ENCODE results near the gene NHSL2.

DNA sequence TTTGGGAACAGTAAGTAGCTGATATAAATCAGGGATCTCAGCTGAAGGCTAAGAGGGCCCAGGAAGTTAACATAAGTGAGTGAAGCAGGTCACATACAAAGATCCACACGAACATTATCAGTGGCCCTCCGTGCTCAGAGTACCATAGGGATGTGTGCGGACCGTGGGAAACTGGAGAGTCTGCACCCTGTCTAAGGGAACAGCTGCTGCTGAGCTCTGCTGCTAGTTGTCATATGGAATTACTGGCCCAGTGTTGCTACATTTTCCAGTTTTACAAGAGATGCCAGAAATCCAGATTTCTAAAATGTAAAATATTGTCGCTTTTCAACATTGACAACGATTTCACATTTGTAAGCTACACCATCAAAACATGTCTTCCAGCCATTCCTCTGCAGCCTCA lies 130.5 kb downstream of the NHSL2 start:
- TF ChIP-seq, protein P1, sequence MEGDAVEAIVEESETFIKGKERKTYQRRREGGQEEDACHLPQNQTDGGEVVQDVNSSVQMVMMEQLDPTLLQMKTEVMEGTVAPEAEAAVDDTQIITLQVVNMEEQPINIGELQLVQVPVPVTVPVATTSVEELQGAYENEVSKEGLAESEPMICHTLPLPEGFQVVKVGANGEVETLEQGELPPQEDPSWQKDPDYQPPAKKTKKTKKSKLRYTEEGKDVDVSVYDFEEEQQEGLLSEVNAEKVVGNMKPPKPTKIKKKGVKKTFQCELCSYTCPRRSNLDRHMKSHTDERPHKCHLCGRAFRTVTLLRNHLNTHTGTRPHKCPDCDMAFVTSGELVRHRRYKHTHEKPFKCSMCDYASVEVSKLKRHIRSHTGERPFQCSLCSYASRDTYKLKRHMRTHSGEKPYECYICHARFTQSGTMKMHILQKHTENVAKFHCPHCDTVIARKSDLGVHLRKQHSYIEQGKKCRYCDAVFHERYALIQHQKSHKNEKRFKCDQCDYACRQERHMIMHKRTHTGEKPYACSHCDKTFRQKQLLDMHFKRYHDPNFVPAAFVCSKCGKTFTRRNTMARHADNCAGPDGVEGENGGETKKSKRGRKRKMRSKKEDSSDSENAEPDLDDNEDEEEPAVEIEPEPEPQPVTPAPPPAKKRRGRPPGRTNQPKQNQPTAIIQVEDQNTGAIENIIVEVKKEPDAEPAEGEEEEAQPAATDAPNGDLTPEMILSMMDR (IDR thresholded peaks at IDR 0.05), result no peak
- TF ChIP-seq POLR2A (IDR thresholded peaks at IDR 0.05), result no peak

Data from body of pancreas (tissue), 4 donors.